IPS-18a (cell line): Measurements from ENCODE around the gene ATG7.
"Not testable (repeated sequence)": the region's sequence is repeated elsewhere in the genome, so short reads cannot be mapped to it uniquely, and the experiment has no call there.

Experiments used
- H3K27ac ChIP-seq: one replicate; pipeline ENCODE4 v1.5.1; 2013; ENCODE audit warnings: low read length
- H3K27me3 ChIP-seq: one replicate; pipeline ENCODE4 v1.6.1; 2013; ENCODE audit warnings: mild to moderate bottlenecking, low read length; ENCODE audit not compliant: control insufficient read depth, insufficient read depth
- H3K36me3 ChIP-seq: one replicate; pipeline ENCODE4 v1.6.1; 2013; ENCODE audit warnings: low read depth, low read length; ENCODE audit not compliant: control insufficient read depth
- H3K4me1 ChIP-seq: one replicate; pipeline ENCODE4 v1.6.1; 2013; ENCODE audit warnings: low read depth, low read length; ENCODE audit not compliant: control insufficient read depth
- H3K4me3 ChIP-seq: one replicate; pipeline ENCODE4 v1.5.1; 2013; ENCODE audit warnings: low read length
- H3K9ac ChIP-seq: one replicate; pipeline ENCODE4 v1.6.1; 2013; ENCODE audit warnings: mild to moderate bottlenecking, low read length, moderate library complexity
- H3K9me3 ChIP-seq: one replicate; pipeline ENCODE4 v1.6.1; 2013; ENCODE audit warnings: low read depth, low read length; ENCODE audit not compliant: control insufficient read depth

The ATG7 gene

GRCh38 chr3:11392860-11393114 lies 120.6 kb downstream of the ATG7 start:
- Histone ChIP-seq H3K27ac (no peak overlapping the region), H3K36me3 (no peaks in the 10 kb centered on the region), H3K27me3 (no peaks in the 10 kb centered on the region), H3K9ac (no peak overlapping the region), H3K9me3 (no peaks in the 10 kb centered on the region), H3K4me3 (no peak overlapping the region), H3K4me1 (peaks cover 5% of the 10 kb centered on the region)

- Histone ChIP-seq H3K27me3 (no peaks in the 10 kb centered on the region), H3K27ac (no peak overlapping the region)
Measured at GRCh38 chr3:11393401-11393800, 121.2 kb downstream of the ATG7 start.

DNA sequence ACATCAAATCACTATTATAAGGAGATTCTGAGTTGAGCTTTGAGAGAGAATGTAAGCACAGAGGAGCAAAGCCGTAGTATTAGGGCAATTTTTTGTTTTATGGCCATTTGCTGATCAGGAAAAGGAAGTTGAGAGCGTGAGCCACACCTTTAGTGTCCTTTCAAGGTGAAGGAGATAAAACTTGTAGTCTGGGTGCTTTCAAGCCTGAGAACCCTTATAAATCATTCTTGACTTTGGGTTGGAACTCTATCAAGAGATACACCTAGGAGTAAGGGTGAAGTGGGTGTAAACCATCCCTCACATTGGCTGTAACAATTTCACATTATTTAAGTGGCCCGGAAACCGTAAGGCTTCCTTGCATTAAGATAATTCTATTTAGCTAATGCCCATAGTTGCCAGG lies 122.2 kb downstream of the ATG7 start:
- no peak overlapping the region for H3K4me3 ChIP-seq
- H3K27me3 ChIP-seq, result no peaks in the 10 kb centered on the region
- H3K9me3 ChIP-seq, result no peaks in the 10 kb centered on the region
- no peaks in the 10 kb centered on the region for H3K36me3 ChIP-seq
- H3K9ac ChIP-seq, result no peak overlapping the region
- H3K4me1 ChIP-seq, result peaks cover 5% of the 10 kb centered on the region
- no peak overlapping the region for H3K27ac ChIP-seq

More at GRCh38 chr3:11393401-11393800, 121.2 kb downstream of the ATG7 start:
- Histone ChIP-seq H3K4me1 (peaks cover 5% of the 10 kb centered on the region), H3K36me3 (no peaks in the 10 kb centered on the region), H3K9me3 (no peaks in the 10 kb centered on the region), H3K4me3 (no peak overlapping the region), H3K9ac (no peak overlapping the region)

GRCh38 chr3:11400213-11400612 lies 128.0 kb downstream of the ATG7 start:
- H3K4me3 ChIP-seq, result no peak overlapping the region
- no peaks in the 10 kb centered on the region for H3K27me3 ChIP-seq
- H3K27ac ChIP-seq, result no peak overlapping the region
- H3K9me3 ChIP-seq, result no peaks in the 10 kb centered on the region
- H3K9ac ChIP-seq, result no peak overlapping the region
- no peaks in the 10 kb centered on the region for H3K36me3 ChIP-seq
- H3K4me1 ChIP-seq, result no peaks in the 10 kb centered on the region

DNA sequence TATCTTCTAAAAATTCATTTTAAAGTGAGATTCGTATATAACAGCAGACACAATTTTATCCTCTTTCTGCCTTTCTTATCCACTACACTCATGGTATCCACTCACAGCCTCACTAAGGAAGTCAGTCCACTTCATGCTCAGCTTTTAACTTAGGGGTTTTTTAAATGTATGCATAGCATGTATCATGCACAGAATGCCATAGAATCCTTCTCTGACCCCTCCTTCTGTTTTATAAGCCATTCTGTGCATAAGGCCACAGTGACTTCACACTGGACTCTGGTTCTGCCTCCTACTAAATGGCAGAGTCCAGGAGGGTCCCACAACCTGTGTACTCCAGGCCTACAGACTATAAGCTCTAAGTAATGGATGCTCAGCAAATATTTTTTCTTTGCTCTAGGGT lies 129.2 kb downstream of the ATG7 start:
- no peaks in the 10 kb centered on the region for H3K27me3 ChIP-seq
- no peaks in the 10 kb centered on the region for H3K9me3 ChIP-seq
- H3K4me3 ChIP-seq, result no peak overlapping the region
- H3K4me1 ChIP-seq, result no peaks in the 10 kb centered on the region
- H3K27ac ChIP-seq, result no peak overlapping the region
- H3K9ac ChIP-seq, result no peak overlapping the region
- no peaks in the 10 kb centered on the region for H3K36me3 ChIP-seq

DNA sequence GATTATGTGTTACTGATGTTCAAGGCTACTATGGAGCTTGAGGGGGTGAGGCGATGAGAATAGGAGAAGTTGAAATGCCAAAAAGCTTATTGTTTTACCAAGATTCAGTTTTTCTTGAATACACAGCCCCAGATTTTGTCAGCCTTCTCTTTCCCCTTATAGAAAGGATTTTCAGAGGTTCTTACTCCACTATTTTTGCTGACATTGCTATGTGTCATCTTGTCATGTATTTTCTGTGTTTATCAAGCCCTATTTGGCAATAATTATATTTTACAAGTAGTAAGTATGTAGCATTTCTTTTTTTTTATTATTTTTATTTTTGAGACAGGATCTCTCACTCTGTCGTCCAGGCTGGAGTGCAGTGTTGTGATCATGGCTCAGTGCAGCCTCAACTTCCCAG lies 133.1 kb downstream of the ATG7 start:
- no peak overlapping the region for H3K27ac ChIP-seq
- H3K4me3 ChIP-seq, result no peak overlapping the region
- H3K4me1 ChIP-seq, result no peaks in the 10 kb centered on the region
- no peaks in the 10 kb centered on the region for H3K36me3 ChIP-seq
- no peak overlapping the region for H3K9ac ChIP-seq
- no peaks in the 10 kb centered on the region for H3K27me3 ChIP-seq
- H3K9me3 ChIP-seq, result peaks cover 9% of the 10 kb centered on the region

GRCh38 chr3:11407644-11408043 lies 135.4 kb downstream of the ATG7 start:
- Histone ChIP-seq H3K36me3 (no peaks in the 10 kb centered on the region), H3K9me3 (peaks cover 9% of the 10 kb centered on the region), H3K9ac (no peak overlapping the region), H3K27me3 (no peaks in the 10 kb centered on the region), H3K4me3 (no peak overlapping the region), H3K4me1 (no peaks in the 10 kb centered on the region), H3K27ac (no peak overlapping the region)

- not testable (repeated sequence) for H3K4me3 ChIP-seq, H3K36me3 ChIP-seq, H3K27me3 ChIP-seq, H3K9me3 ChIP-seq, H3K9ac ChIP-seq, H3K4me1 ChIP-seq, H3K27ac ChIP-seq
Measured at GRCh38 chr3:11408324-11408859, 136.2 kb downstream of the ATG7 start.

GRCh38 chr3:11410564-11410963 lies 138.4 kb downstream of the ATG7 start:
- Histone ChIP-seq H3K9me3 (peaks cover 9% of the 10 kb centered on the region), H3K9ac (no peak overlapping the region), H3K27me3 (no peaks in the 10 kb centered on the region), H3K27ac (no peak overlapping the region), H3K4me1 (no peaks in the 10 kb centered on the region), H3K36me3 (no peaks in the 10 kb centered on the region), H3K4me3 (no peak overlapping the region)

- H3K4me1 ChIP-seq, result no peaks in the 10 kb centered on the region
- H3K36me3 ChIP-seq, result no peaks in the 10 kb centered on the region
- no peak overlapping the region for H3K9ac ChIP-seq
- H3K9me3 ChIP-seq, result peaks cover 9% of the 10 kb centered on the region
- no peak overlapping the region for H3K27ac ChIP-seq
- no peak overlapping the region for H3K4me3 ChIP-seq
- no peaks in the 10 kb centered on the region for H3K27me3 ChIP-seq
Measured at GRCh38 chr3:11411956-11412355, 139.8 kb downstream of the ATG7 start.

DNA sequence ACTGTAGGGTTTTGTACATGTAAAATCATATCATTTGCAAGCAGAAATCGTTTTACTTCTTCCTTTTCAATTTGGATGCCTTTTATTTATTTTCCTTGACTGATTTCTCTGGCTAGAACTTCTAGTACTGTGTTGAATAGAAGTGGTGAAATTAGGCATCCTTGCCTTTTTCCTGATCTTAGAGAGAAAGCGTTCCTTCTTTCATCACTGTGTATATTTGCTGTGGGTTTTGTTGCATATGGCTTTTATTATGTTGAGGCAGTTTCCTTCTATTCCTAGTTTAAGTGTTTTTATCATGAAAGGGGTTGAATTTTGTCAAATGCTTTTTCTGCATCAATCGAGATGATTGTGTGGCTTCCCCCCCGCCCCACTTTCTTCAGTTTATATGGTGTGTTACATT lies 140.9 kb downstream of the ATG7 start:
- Histone ChIP-seq H3K36me3 (no peaks in the 10 kb centered on the region), H3K27me3 (no peaks in the 10 kb centered on the region), H3K9ac (no peak overlapping the region), H3K27ac (no peak overlapping the region), H3K4me3 (no peak overlapping the region), H3K9me3 (peaks cover 6% of the 10 kb centered on the region), H3K4me1 (no peaks in the 10 kb centered on the region)

GRCh38 chr3:11415099-11415498 lies 142.9 kb downstream of the ATG7 start:
- H3K4me1 ChIP-seq, result no peaks in the 10 kb centered on the region
- H3K36me3 ChIP-seq, result no peaks in the 10 kb centered on the region
- H3K27ac ChIP-seq, result no peak overlapping the region

More at GRCh38 chr3:11415099-11415498, 142.9 kb downstream of the ATG7 start:
- Histone ChIP-seq H3K4me3 (no peak overlapping the region), H3K9me3 (no peaks in the 10 kb centered on the region), H3K27me3 (no peaks in the 10 kb centered on the region), H3K9ac (no peak overlapping the region)
